Thoracic aorta (tissue), 2 donors: ENCODE results near the gene EEFSEC. TPM values are rescaled to one million over a fixed set of nuclear protein-coding genes. Genes with fewer than 3 reads are reported as not detected.

Experiments used
- ATAC-seq: fragments of 150-250 bp; one replicate; pipeline ENCODE4 v1.8.0; 2017; ENCODE audit warnings: low read depth; ENCODE audit not compliant: insufficient number of reproducible peaks, low FRiP score
- DNase-seq: peaks from one replicate; pipeline ENCODE4 v3.0.0-alpha.2; 2020; ENCODE audit warnings: low spot score
- H3K27ac ChIP-seq, 2 donors: fragments of 200-600 bp; sonication (generic); 1 replicate in 1 of 2; 2 replicates in 1 of 2; pipeline ENCODE4 v1.5.1; 2016; ENCODE audit warnings: mild to moderate bottlenecking in 2 of 2, moderate library complexity in 2 of 2
- H3K27me3 ChIP-seq: fragments of 200-600 bp; sonication (generic); replicated peaks from 2 replicates; pipeline ENCODE4 v1.6.0; 2016; ENCODE audit warnings: mild to moderate bottlenecking; ENCODE audit not compliant: insufficient read depth
- H3K36me3 ChIP-seq: fragments of 200-600 bp; sonication (generic); one replicate; pipeline ENCODE4 v1.5.1; 2016
- H3K4me1 ChIP-seq, 2 donors: fragments of 200-600 bp; sonication (generic); 1 replicate in 1 of 2; 2 replicates in 1 of 2; pipeline versions ENCODE4 v1.5.1 to v1.6.0; 2016; ENCODE audit warnings: low read depth in 2 of 2, mild to moderate bottlenecking in 1 of 2; ENCODE audit not compliant: control insufficient read depth in 1 of 2
- H3K4me3 ChIP-seq: fragments of 200-600 bp; sonication (generic); 2 replicates; pipeline ENCODE4 v1.5.1; 2016; ENCODE audit warnings: mild to moderate bottlenecking
- H3K9me3 ChIP-seq: fragments of 200-600 bp; sonication (generic); 2 replicates; pipeline ENCODE4 v1.5.1; 2016
- total RNA-seq, 2 donors: library from RNA; depleted of rRNA; stranded (reverse); fragments of >200 nt; gene quantifications; one replicate each; pipeline versions ENCODE4 v1.1.0 to v1.2.3, GENCODE V29; 2016
- TF ChIP-seq, protein P1 (sequence below): fragments of 200-600 bp; sonication (generic); IDR thresholded peaks from one replicate; pipeline ENCODE4 v1.5.1; 2019; ENCODE audit warnings: antibody characterized with exemption

EEFSEC gene
- total RNA-seq, 2 donors from 2014 or later, result 16.1 to 17.5 TPM

DNA sequence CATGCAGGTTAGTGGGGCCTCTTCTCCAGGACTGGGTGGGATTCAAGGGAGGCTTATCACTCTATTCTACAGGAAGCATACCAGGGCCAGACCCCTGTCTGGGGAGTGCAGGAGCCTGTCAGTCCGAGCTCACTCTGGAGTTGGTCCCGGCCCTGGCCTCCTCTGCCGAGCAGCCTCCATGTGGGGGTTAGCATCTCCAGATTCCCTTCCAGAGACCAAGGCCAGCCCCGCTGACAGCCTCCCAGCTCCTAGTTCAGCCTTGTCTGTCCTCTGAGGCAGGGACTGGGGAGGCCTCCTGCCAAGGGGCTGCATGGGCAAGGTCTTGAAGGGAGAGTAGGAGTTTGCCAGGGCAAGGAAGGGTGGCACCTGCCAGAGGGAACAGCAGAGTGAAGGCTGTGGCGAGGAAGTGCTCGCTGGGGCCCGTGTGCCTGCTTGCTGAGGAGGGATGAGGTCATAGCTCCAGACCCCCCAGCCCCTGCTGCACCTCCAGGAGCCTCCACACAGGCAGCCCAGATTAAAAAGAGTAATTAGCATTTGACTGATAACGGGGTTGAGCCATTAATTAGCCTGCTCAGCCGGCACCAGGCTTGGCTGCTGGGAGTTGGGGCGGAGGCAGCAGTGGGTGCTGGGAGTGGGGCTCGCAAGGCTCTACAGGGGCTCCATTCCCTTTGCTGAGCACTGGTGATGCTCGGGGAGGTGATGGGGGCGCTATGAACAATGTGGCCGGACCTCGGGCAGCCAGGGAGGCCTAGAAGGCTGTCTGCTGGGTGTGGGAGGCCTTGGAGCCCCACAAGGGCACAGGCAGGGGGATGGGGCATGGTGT, 259.1 kb downstream of the EEFSEC start:
- no peaks in the 10 kb centered on the region for H3K27me3 ChIP-seq
- DNase-seq (no peak), ATAC-seq (no peak)
- H3K36me3 ChIP-seq, result no peaks in the 10 kb centered on the region
- TF ChIP-seq, protein P1, sequence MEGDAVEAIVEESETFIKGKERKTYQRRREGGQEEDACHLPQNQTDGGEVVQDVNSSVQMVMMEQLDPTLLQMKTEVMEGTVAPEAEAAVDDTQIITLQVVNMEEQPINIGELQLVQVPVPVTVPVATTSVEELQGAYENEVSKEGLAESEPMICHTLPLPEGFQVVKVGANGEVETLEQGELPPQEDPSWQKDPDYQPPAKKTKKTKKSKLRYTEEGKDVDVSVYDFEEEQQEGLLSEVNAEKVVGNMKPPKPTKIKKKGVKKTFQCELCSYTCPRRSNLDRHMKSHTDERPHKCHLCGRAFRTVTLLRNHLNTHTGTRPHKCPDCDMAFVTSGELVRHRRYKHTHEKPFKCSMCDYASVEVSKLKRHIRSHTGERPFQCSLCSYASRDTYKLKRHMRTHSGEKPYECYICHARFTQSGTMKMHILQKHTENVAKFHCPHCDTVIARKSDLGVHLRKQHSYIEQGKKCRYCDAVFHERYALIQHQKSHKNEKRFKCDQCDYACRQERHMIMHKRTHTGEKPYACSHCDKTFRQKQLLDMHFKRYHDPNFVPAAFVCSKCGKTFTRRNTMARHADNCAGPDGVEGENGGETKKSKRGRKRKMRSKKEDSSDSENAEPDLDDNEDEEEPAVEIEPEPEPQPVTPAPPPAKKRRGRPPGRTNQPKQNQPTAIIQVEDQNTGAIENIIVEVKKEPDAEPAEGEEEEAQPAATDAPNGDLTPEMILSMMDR, result no peak
- no peaks in the 10 kb centered on the region for H3K4me1 ChIP-seq
- H3K9me3 ChIP-seq, result no peaks in the 10 kb centered on the region
- no peak overlapping the region for H3K27ac ChIP-seq
- no peak overlapping the region for H3K4me3 ChIP-seq

DNA sequence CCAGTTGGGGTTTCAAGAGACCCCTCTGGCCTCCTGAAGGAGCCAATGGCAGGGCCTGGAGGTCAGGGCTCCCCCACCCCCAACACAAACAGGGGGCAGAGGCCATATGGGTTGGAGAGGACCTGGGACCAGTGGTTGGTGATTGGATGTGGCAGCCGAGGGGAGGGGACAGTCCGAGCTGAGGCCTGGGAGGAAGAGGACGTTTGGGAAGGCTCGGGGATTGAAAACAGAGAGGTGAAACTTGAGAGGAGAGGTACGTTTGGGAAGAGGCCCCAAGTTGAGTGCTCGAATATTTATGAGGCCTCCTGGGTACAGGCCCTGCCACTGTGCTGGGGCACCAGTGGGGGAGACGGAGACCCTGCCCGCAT, 259.7 kb downstream of the EEFSEC start:
- H3K27ac ChIP-seq, result no peak overlapping the region
- H3K9me3 ChIP-seq, result no peaks in the 10 kb centered on the region
- H3K27me3 ChIP-seq, result no peaks in the 10 kb centered on the region
- TF ChIP-seq, protein P1, result no peak
- H3K4me1 ChIP-seq, result no peaks in the 10 kb centered on the region
- ATAC-seq (no peak), DNase-seq (no peak)
- no peaks in the 10 kb centered on the region for H3K36me3 ChIP-seq
- no peak overlapping the region for H3K4me3 ChIP-seq

DNA sequence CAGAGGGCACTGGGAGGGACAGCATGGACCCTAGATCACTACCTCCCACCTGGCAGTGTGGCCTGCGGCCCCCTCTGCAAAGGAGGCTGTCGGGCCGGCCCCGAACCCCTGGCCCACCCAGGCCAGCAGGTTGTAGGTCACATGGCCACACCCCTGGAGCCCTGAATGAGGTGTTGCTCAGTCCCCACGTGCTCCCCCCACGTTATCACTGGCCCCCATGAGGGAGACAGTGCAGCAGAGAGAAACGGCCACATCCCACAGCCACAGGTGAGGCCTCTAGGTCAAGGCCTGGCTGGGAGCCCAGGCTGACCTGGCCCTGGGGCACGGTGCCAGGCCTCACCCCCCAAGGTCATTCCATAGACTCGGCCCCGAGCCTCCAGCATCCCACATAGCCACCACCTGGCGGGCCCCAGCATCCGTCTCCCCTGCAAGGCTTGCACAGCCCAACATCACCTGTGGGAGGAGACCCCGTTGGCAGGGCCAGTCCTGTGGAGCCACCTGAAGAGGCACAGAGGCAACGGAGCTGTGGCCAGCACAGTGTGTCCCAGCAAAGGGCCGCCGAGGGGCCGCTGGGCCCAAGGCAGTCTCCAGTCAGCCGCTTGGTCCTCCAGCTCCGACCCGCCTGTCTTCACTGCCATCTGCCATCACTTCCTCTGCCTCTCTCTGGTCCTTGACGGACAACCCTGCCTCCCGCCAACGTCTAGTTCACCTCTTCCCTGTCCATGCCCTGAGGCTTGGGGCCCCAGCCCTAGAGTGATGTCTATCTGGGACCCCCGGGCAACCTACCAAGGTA, 260.3 kb downstream of the EEFSEC start:
- TF ChIP-seq, protein P1, result no peak
- no peak overlapping the region for H3K27ac ChIP-seq
- no peaks in the 10 kb centered on the region for H3K36me3 ChIP-seq
- H3K9me3 ChIP-seq, result no peaks in the 10 kb centered on the region
- no peaks in the 10 kb centered on the region for H3K4me1 ChIP-seq
- H3K4me3 ChIP-seq, result no peak overlapping the region
- DNase-seq (no peak), ATAC-seq (no peak)
- H3K27me3 ChIP-seq, result no peaks in the 10 kb centered on the region

DNA sequence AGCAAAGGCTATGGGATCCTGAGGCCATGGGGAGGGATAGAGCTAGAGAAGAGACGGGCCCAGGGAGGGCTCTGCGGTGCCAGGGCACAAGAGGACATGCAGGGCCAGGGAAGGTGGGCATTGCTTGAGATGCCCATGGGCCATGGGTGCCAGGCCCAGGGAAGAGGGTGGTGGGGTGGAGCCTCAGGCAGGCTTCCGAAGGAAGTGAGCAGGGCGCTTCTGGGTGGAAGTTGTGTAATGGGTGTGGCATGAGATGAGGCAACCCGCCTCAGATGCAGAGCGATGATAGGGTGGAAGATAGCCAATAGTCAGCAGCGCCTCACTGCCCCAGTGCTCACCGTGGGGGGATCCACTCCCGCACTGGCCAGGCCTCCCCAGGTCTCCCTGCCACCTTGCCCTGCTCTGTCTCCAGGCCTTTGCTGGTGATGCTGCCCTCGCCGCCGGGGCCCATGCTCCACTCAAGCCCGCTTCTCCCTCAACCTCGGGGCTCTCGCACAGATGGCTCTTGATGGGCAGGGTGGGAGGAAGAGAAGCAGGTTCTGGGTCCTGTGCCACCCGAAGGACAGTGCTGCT, 262.0 kb downstream of the EEFSEC start:
- TF ChIP-seq, protein P1, result no peak
- Histone ChIP-seq H3K4me1 (no peaks in the 10 kb centered on the region), H3K27me3 (no peaks in the 10 kb centered on the region), H3K36me3 (no peaks in the 10 kb centered on the region), H3K4me3 (no peak overlapping the region), H3K9me3 (no peaks in the 10 kb centered on the region), H3K27ac (no peak overlapping the region)
- no peak for ATAC-seq
- no peak for DNase-seq
